Hepatocyte (in vitro differentiated cells): ENCODE data around the gene ZBTB44. TPM values are rescaled to one million over a fixed set of nuclear protein-coding genes. Genes with fewer than 3 reads are reported as not detected.

Experiments used
- DNase-seq: peaks from one replicate; pipeline ENCODE4 v3.0.0-alpha.2; 2016; ENCODE audit warnings: low spot score
- H2AFZ ChIP-seq: fragments of 200-600 bp; sonication (generic); 2 replicates; pipeline ENCODE4 v1.6.0; 2016; ENCODE audit warnings: antibody characterized with exemption, mild to moderate bottlenecking
- H3K27ac ChIP-seq: fragments of 200-600 bp; sonication (generic); 2 replicates; pipeline ENCODE4 v1.5.1; 2016; ENCODE audit warnings: mild to moderate bottlenecking
- H3K27me3 ChIP-seq: fragments of 200-600 bp; sonication (generic); 2 replicates; pipeline ENCODE4 v1.6.1; 2016
- H3K36me3 ChIP-seq: fragments of 200-600 bp; sonication (generic); replicated peaks from 2 replicates; pipeline ENCODE4 v1.5.1; 2016; ENCODE audit warnings: low read depth; ENCODE audit not compliant: insufficient read depth
- H3K4me1 ChIP-seq: fragments of 200-600 bp; sonication (generic); 2 replicates; pipeline ENCODE4 v1.5.1; 2016; ENCODE audit warnings: mild to moderate bottlenecking, moderate library complexity; ENCODE audit not compliant: insufficient read depth
- H3K4me2 ChIP-seq: fragments of 200-600 bp; sonication (generic); 2 replicates; pipeline ENCODE4 v1.6.0; 2016
- H3K4me3 ChIP-seq: fragments of 200-600 bp; sonication (generic); 2 replicates; pipeline ENCODE4 v1.5.1; 2016; ENCODE audit warnings: mild to moderate bottlenecking
- H3K79me2 ChIP-seq: fragments of 200-600 bp; sonication (generic); 2 replicates; pipeline ENCODE4 v1.6.0; 2017; ENCODE audit warnings: mild to moderate bottlenecking
- H3K9me2 ChIP-seq: fragments of 200-600 bp; sonication (generic); replicated peaks from 2 replicates; pipeline ENCODE4 v1.6.0; 2017; ENCODE audit warnings: mild to moderate bottlenecking; ENCODE audit not compliant: insufficient read depth
- H3K9me3 ChIP-seq: fragments of 200-600 bp; sonication (generic); 2 replicates; pipeline ENCODE4 v1.5.1; 2016; ENCODE audit warnings: low read depth, mild to moderate bottlenecking
- H4K20me1 ChIP-seq: fragments of 200-600 bp; sonication (generic); 2 replicates; pipeline ENCODE4 v1.6.0; 2016; ENCODE audit warnings: mild to moderate bottlenecking; ENCODE audit not compliant: insufficient read depth, poor library complexity, severe bottlenecking
- EZH2 ChIP-seq: fragments of 200-600 bp; sonication (generic); IDR thresholded peaks from 2 replicates; pipeline ENCODE4 v1.6.1; 2016; ENCODE audit warnings: antibody characterized with exemption, mild to moderate bottlenecking, borderline replicate concordance
- EZH2phosphoT487 ChIP-seq: fragments of 200-600 bp; sonication (generic); IDR thresholded peaks from one replicate; pipeline ENCODE4 v1.6.1; 2018; ENCODE audit warnings: antibody characterized with exemption, mild to moderate bottlenecking, low read depth, moderate library complexity; ENCODE audit not compliant: unreplicated experiment, severe bottlenecking
- WGBS: methylation state at CpG from one replicate; pipeline ENCODE4 v1.1.6; 2016; ENCODE audit warnings: low lambda C conversion rate; ENCODE audit errors: missing lambda C conversion rate; 5-methylcytosine and 5-hydroxymethylcytosine counted together
- polyA plus RNA-seq: library from polyadenylated mRNA; unstranded; fragments of >200 nt; fragmentation: Nextera tagmentation; extraction: Ambion mirVana; gene quantifications from 2 replicates; pipeline ENCODE4 v1.2.1, GENCODE V29; 2016
- total RNA-seq: library from RNA; depleted of rRNA; stranded (reverse); fragments of >200 nt; gene quantifications from 2 replicates; pipeline ENCODE4 v1.2.3, GENCODE V29; 2014
- TF ChIP-seq, protein P1 (sequence below): fragments of 200-600 bp; sonication (generic); IDR thresholded peaks from 2 replicates; pipeline ENCODE4 v1.5.1; 2016; ENCODE audit warnings: antibody characterized with exemption, mild to moderate bottlenecking; ENCODE audit not compliant: poor library complexity

The ZBTB44 gene
- total and polyA plus RNA-seq, 2 experiments from 2014 or later, result 7.3 to 53.8 TPM

GRCh38 chr11:130213979-130214281 lies 100.8 kb downstream of the ZBTB44 start:
- Histone ChIP-seq H3K27me3 (no peaks in the 10 kb centered on the region), H3K4me2 (no peak overlapping the region), H3K79me2 (no peaks in the 10 kb centered on the region), H2AFZ (no peak overlapping the region), H3K9me2 (no peaks in the 10 kb centered on the region), H4K20me1 (no peaks in the 10 kb centered on the region), H3K4me1 (peaks cover 3% of the 10 kb centered on the region), H3K4me3 (no peak overlapping the region), H3K27ac (no peak overlapping the region), H3K36me3 (no peaks in the 10 kb centered on the region), H3K9me3 (no peaks in the 10 kb centered on the region)
- DNase-seq, result no peak
- TF ChIP-seq EZH2, result no peak
- TF ChIP-seq, protein P1, sequence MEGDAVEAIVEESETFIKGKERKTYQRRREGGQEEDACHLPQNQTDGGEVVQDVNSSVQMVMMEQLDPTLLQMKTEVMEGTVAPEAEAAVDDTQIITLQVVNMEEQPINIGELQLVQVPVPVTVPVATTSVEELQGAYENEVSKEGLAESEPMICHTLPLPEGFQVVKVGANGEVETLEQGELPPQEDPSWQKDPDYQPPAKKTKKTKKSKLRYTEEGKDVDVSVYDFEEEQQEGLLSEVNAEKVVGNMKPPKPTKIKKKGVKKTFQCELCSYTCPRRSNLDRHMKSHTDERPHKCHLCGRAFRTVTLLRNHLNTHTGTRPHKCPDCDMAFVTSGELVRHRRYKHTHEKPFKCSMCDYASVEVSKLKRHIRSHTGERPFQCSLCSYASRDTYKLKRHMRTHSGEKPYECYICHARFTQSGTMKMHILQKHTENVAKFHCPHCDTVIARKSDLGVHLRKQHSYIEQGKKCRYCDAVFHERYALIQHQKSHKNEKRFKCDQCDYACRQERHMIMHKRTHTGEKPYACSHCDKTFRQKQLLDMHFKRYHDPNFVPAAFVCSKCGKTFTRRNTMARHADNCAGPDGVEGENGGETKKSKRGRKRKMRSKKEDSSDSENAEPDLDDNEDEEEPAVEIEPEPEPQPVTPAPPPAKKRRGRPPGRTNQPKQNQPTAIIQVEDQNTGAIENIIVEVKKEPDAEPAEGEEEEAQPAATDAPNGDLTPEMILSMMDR, result no peak
- TF ChIP-seq EZH2phosphoT487, result no peak
- WGBS, result 98% methylated on average over 9 of the region's 9 CpGs

DNA sequence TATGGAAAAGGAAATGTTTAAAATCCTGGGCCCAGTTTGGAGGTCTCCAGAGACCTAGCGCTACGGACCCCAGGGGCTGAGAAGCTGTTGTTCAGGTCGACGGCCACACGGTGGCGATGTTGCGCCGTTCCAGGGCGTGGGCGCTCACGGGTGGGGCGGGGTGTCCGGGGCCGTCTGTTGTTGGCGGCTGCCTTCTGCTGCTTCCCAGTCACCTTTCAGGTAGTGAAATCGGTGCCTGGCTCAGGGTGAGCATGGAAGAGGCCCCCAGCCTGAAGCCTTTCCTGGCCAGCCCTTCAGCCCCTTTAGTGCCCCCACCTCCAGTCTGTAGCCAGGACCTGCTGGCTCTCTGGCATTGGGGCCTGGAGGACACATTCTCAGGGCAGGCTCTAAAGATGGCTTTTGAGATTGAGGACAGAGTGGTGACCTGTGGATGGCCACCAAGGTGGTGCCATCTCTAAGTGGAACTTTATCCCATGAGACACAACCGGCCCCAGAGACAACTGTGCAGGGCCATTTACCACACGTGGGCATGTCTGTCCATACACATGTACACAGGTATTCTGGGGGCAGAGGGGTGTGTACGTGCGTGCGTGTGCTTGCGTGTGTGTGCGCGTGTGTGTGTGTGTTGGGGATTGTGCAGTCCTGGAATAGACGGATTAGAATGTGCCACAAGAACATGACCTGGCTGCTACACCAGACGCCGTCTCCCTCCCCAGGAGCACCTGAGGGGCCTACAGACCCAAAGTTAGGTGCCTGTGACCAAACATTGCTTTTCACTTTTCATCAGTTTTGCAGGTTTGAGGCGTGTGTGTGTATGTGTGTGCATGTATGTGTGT lies 101.4 kb downstream of the ZBTB44 start:
- no peaks in the 10 kb centered on the region for H3K27me3 ChIP-seq
- no peak for TF ChIP-seq EZH2
- TF ChIP-seq, protein P1, result peak; percentile 99
- H3K36me3 ChIP-seq, result no peaks in the 10 kb centered on the region
- peak; percentile 78 for DNase-seq
- no peak overlapping the region for H2AFZ ChIP-seq
- peak overlapping the region; percentile 72 for H3K4me2 ChIP-seq
- no peaks in the 10 kb centered on the region for H3K79me2 ChIP-seq
- no peaks in the 10 kb centered on the region for H3K9me2 ChIP-seq
- H3K9me3 ChIP-seq, result no peaks in the 10 kb centered on the region
- 43% methylated on average over 28 of the region's 28 CpGs for WGBS
- no peaks in the 10 kb centered on the region for H4K20me1 ChIP-seq
- H3K4me3 ChIP-seq, result no peak overlapping the region
- no peak overlapping the region for H3K27ac ChIP-seq
- peaks cover 3% of the 10 kb centered on the region for H3K4me1 ChIP-seq

DNA sequence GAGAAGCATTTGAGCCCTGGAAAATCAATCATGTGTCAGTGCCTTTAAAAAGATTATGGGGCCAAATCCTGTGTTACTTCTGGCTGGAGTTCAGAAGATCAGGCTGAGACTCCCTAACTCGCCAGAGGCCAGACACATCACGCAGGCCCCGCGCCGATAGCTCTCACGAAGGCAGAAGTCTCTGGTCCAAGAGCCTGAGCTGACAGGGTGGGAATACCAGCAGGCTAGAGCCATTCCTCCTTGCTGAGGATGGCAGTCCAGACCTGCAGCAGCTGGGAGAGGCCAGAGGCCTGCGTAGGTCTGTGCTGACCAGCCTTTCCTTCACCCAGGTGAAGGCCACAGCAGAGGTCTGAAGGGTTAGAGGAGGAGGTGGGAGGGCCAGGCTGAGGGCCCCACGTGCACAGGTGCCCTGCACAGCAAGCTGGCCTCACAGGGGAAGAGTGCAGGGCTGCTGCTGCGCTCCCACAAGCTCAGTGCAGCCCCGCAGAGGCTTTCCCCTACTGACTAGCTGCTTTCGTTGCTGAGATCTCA lies 102.2 kb downstream of the ZBTB44 start:
- H2AFZ ChIP-seq, result no peak overlapping the region
- no peak for DNase-seq
- peak overlapping the region; percentile 72 for H3K4me2 ChIP-seq
- no peaks in the 10 kb centered on the region for H3K79me2 ChIP-seq
- H3K9me3 ChIP-seq, result no peaks in the 10 kb centered on the region
- peaks cover 3% of the 10 kb centered on the region for H3K4me1 ChIP-seq
- TF ChIP-seq EZH2phosphoT487 (no peak), EZH2 (no peak)
- TF ChIP-seq, protein P1, result no peak
- H3K4me3 ChIP-seq, result no peak overlapping the region
- H3K27me3 ChIP-seq, result no peaks in the 10 kb centered on the region
- 80% methylated on average over 11 of the region's 11 CpGs for WGBS
- H3K9me2 ChIP-seq, result no peaks in the 10 kb centered on the region
- H3K27ac ChIP-seq, result no peak overlapping the region
- H3K36me3 ChIP-seq, result no peaks in the 10 kb centered on the region
- H4K20me1 ChIP-seq, result no peaks in the 10 kb centered on the region
